Activated CD4-positive, alpha-beta T cell treated with anti-CD3 and anti-CD28 coated beads, Interleukin-2, amount 10 ng/mL, durations not matched to agents 7 days and 5 days (primary cell): ENCODE data around the gene LY6G5C. TPM values are rescaled to one million over a fixed set of nuclear protein-coding genes. Genes with fewer than 3 reads are reported as not detected.

Experiments
- CTCF ChIA-PET: fragments of 350-600 bp; sonication (Branson Sonifier 250); formaldehyde crosslinking; loops from one replicate; lab custom pipeline; 2021; ENCODE audit warnings: antibody characterized with exemption; lab: Charles Lee
- POLR2A ChIA-PET: fragments of 350-600 bp; sonication (Branson Sonifier 250); formaldehyde crosslinking; loops from one replicate; lab custom pipeline; 2021; ENCODE audit warnings: antibody characterized with exemption; lab: Charles Lee
- DNase-seq: peaks from one replicate; pipeline ENCODE4 v3.0.0-alpha.2; 2020
- H3K27ac Mint-ChIP-seq: one replicate; pipeline ENCODE4 v1.8.0; 2021; ENCODE audit warnings: mild to moderate bottlenecking, moderate library complexity, mixed read lengths
- H3K27me3 Mint-ChIP-seq: one replicate; pipeline ENCODE4 v1.8.0; 2021; ENCODE audit warnings: mixed read lengths
- H3K36me3 Mint-ChIP-seq: one replicate; pipeline ENCODE4 v1.8.0; 2021; ENCODE audit warnings: low read depth, mixed read lengths
- H3K4me1 Mint-ChIP-seq: one replicate; pipeline ENCODE4 v1.8.0; 2021; ENCODE audit warnings: mixed read lengths
- H3K4me3 Mint-ChIP-seq: one replicate; pipeline ENCODE4 v1.8.0; 2021; ENCODE audit warnings: mild to moderate bottlenecking, moderate library complexity, mixed read lengths
- H3K9me3 Mint-ChIP-seq: one replicate; pipeline ENCODE4 v1.8.0; 2021; ENCODE audit warnings: mixed read lengths
- total RNA-seq, 2 experiments: library from RNA; stranded (reverse); gene quantifications; one replicate each; pipeline ENCODE4 v1.2.3, GENCODE V29; 2021

Gene LY6G5C
- total RNA-seq, result 1 to 10 TPM; 1.7 to 2.1 TPM

GRCh38 chr6:31680226-31681134 is at the start of gene LY6G5C:
TSS of gene LY6G5C (minus strand) at chr6:31681067. CDS start at chr6:31680373, 694 bp downstream.
- Mint-ChIP-seq H3K9me3 (no peaks in the 10 kb centered on the region), H3K4me3 (peak within 1 kb of the TSS; percentile 72), H3K4me1 (peaks cover 40% of the 10 kb centered on the region), H3K27me3 (no peaks in the 10 kb centered on the region), H3K27ac (peak within 1 kb of the TSS; percentile 62), H3K36me3 (no peaks in the 10 kb centered on the region)
- CTCF ChIA-PET, result interaction anchor here (0.6 to 1.8 kb wide), 12 partner anchors 10 to 424 kb away, joined by 3 to 8 read pairs (median 3); partner anchors contain the start of genes DDAH2 and NFKBIL1
- POLR2A ChIA-PET, result no interaction called here
- peak; percentile 66 for DNase-seq

- no peaks in the 10 kb centered on the region for H3K27me3 Mint-ChIP-seq
- peak; percentile 57 for DNase-seq
- peaks cover 59% of the 10 kb centered on the region for H3K36me3 Mint-ChIP-seq
- H3K27ac Mint-ChIP-seq, result peak overlapping the region; percentile 80
- CTCF ChIA-PET, result interaction anchor here (0.5 to 4.2 kb wide), 21 partner anchors 9 to 132 kb away, joined by 3 to 16 read pairs (median 4); partner anchors contain the start of genes HSPA1A, HSPA1L, LY6G5C and MSH5
- peaks cover 79% of the 10 kb centered on the region for H3K4me1 Mint-ChIP-seq
- POLR2A ChIA-PET, result interaction anchor here (1.0 kb wide), 1 partner anchor 10 kb away, joined by 3 read pairs; no protein-coding TSS in a partner anchor
- peak overlapping the region; percentile 85 for H3K4me3 Mint-ChIP-seq
- H3K9me3 Mint-ChIP-seq, result no peaks in the 10 kb centered on the region
Observed at GRCh38 chr6:31729979-31730630, 49.2 kb upstream of the LY6G5C start.

- Mint-ChIP-seq H3K36me3 (peaks cover 54% of the 10 kb centered on the region), H3K9me3 (no peaks in the 10 kb centered on the region), H3K27ac (peak overlapping the region; percentile 76)
Observed at GRCh38 chr6:31729515-31729978, 48.7 kb upstream of the LY6G5C start.

GRCh38 chr6:31728767-31729514 is 48.1 kb upstream of the LY6G5C start, which contains the start of gene DDAH2:
TSS of gene DDAH2 (minus strand) at chr6:31729299. CDS start at chr6:31729161, 138 bp downstream.
- DNase-seq, result no peak
- Mint-ChIP-seq H3K4me1 (peaks cover 78% of the 10 kb centered on the region), H3K27me3 (no peaks in the 10 kb centered on the region), H3K27ac (peak within 1 kb of the TSS; percentile 76), H3K36me3 (peaks cover 47% of the 10 kb centered on the region), H3K4me3 (peak within 1 kb of the TSS; percentile 85), H3K9me3 (no peaks in the 10 kb centered on the region)
- CTCF ChIA-PET, result interaction anchor here (0.6 to 4.2 kb wide), 18 partner anchors 9 to 134 kb away, joined by 3 to 16 read pairs (median 4); partner anchors contain the start of genes LY6G5C, MSH5, NEU1 and VARS1
- POLR2A ChIA-PET, result interaction anchor here (1.0 kb wide), 1 partner anchor 11 kb away, joined by 3 read pairs; no protein-coding TSS in a partner anchor

More at GRCh38 chr6:31729515-31729978, 48.7 kb upstream of the LY6G5C start:
- ChIA-PET CTCF (interaction anchor here (0.5 to 4.2 kb wide), 20 partner anchors 9 to 133 kb away, joined by 3 to 16 read pairs (median 4); partner anchors contain the start of genes LY6G5C, MSH5, NEU1 and VARS1), POLR2A (interaction anchor here (1.0 kb wide), 1 partner anchor 11 kb away, joined by 3 read pairs; no protein-coding TSS in a partner anchor)
- DNase-seq, result peak; percentile 80
- Mint-ChIP-seq H3K27me3 (no peaks in the 10 kb centered on the region), H3K4me3 (peak overlapping the region; percentile 85), H3K4me1 (peaks cover 80% of the 10 kb centered on the region)

GRCh38 chr6:31727717-31728671 is 47.1 kb upstream of the LY6G5C start:
- Mint-ChIP-seq H3K27me3 (no peaks in the 10 kb centered on the region), H3K36me3 (peaks cover 38% of the 10 kb centered on the region), H3K4me1 (peaks cover 73% of the 10 kb centered on the region), H3K9me3 (no peaks in the 10 kb centered on the region), H3K27ac (peak overlapping the region; percentile 85), H3K4me3 (peak overlapping the region; percentile 85)
- DNase-seq, result no peak
- POLR2A ChIA-PET, result interaction anchor here (0.8 kb wide), 1 partner anchor 10 kb away, joined by 3 read pairs; no protein-coding TSS in a partner anchor
- CTCF ChIA-PET, result interaction anchor here (1.3 to 2.1 kb wide), 5 partner anchors 8 to 100 kb away, joined by 3 to 7 read pairs (median 4); partner anchors contain the start of gene CLIC1

GRCh38 chr6:31727034-31727716 is 46.3 kb upstream of the LY6G5C start:
- ChIA-PET POLR2A (interaction anchor here (0.8 kb wide), 1 partner anchor 11 kb away, joined by 3 read pairs; no protein-coding TSS in a partner anchor), CTCF (interaction anchor here (0.6 to 2.1 kb wide), 7 partner anchors 10 to 108 kb away, joined by 3 to 7 read pairs (median 4); partner anchors contain the start of gene CLIC1)
- peak; percentile 47 for DNase-seq
- H3K4me3 Mint-ChIP-seq, result peak overlapping the region; percentile 28
- H3K9me3 Mint-ChIP-seq, result no peaks in the 10 kb centered on the region
- H3K27me3 Mint-ChIP-seq, result no peaks in the 10 kb centered on the region
- H3K4me1 Mint-ChIP-seq, result peaks cover 74% of the 10 kb centered on the region
- H3K27ac Mint-ChIP-seq, result peak overlapping the region; percentile 85
- peaks cover 35% of the 10 kb centered on the region for H3K36me3 Mint-ChIP-seq

GRCh38 chr6:31725502-31726350 is 44.9 kb upstream of the LY6G5C start:
- Mint-ChIP-seq H3K36me3 (peaks cover 22% of the 10 kb centered on the region), H3K27me3 (no peaks in the 10 kb centered on the region), H3K27ac (peak overlapping the region; percentile 33), H3K4me1 (peaks cover 62% of the 10 kb centered on the region), H3K4me3 (no peak overlapping the region), H3K9me3 (no peaks in the 10 kb centered on the region)
- CTCF ChIA-PET, result interaction anchor here (1.3 to 2.1 kb wide), 3 partner anchors 9 to 28 kb away, joined by 3 to 7 read pairs (median 5); partner anchors contain the start of gene CLIC1
- DNase-seq, result no peak
- POLR2A ChIA-PET, result interaction anchor here (0.7 kb wide), 1 partner anchor 11 kb away, joined by 3 read pairs; the partner anchor contains the start of gene CLIC1

GRCh38 chr6:31723980-31724691 is 43.3 kb upstream of the LY6G5C start:
- H3K27me3 Mint-ChIP-seq, result peaks cover 2% of the 10 kb centered on the region

More at GRCh38 chr6:31723980-31724691, 43.3 kb upstream of the LY6G5C start:
- Mint-ChIP-seq H3K4me3 (no peak overlapping the region), H3K27ac (no peak overlapping the region), H3K4me1 (peaks cover 50% of the 10 kb centered on the region), H3K9me3 (no peaks in the 10 kb centered on the region), H3K36me3 (peaks cover 16% of the 10 kb centered on the region)
- ChIA-PET POLR2A (no interaction called here), CTCF (interaction anchor here (1.0 to 3.1 kb wide), 3 partner anchors 10 to 201 kb away, joined by 3 to 13 read pairs (median 5); no protein-coding TSS in a partner anchor)
- DNase-seq, result no peak
